ENCODE measurements around the gene SCARF1. TPM values are rescaled to one million over a fixed set of nuclear protein-coding genes. Genes with fewer than 3 reads are reported as not detected.

The SCARF1 gene
- 90.2 and 95.1 TPM in 2 replicates for total RNA-seq

GRCh38 chr17:1645207-1646171 is at the start of gene SCARF1:
TSS of gene SCARF1 (minus strand) at chr17:1645732. CDS start at chr17:1645697, 35 bp downstream.

GRCh38 chr17:1684378-1685189 is 39.1 kb upstream of the SCARF1 start, which contains the start of gene PRPF8:
TSS of gene PRPF8 (minus strand) at chr17:1684867. CDS start at chr17:1684571, 296 bp downstream.

GRCh38 chr17:1649844-1650501 is 4.4 kb upstream of the SCARF1 start, which contains the start of gene RILP:
TSS of gene RILP (minus strand) at chr17:1649866. CDS start at chr17:1649804, 62 bp downstream.

GRCh38 chr17:1627982-1628855 is 17.3 kb downstream of the SCARF1 start, which contains the start of gene SLC43A2:
TSS of gene SLC43A2 (minus strand) at chr17:1628834. CDS start at chr17:1627874, 960 bp downstream.

Small RNA genes within 50 kb of the gene (small RNA-seq; reads per million reads assigned to genes)
- gene RN7SL105P, result not detected

Other genes starting within 250 kb of the SCARF1 start
- gene YWHAE, start 245.5 kb downstream of the SCARF1 start, total RNA-seq, result 1,204 and 1,254 TPM in 2 replicates
- 151 and 157 TPM in 2 replicates for gene CRK, start 189.5 kb downstream of the SCARF1 start, total RNA-seq
- 176 and 210 TPM in 2 replicates for gene MYO1C, start 153.0 kb downstream of the SCARF1 start, total RNA-seq
- gene INPP5K, start 129.1 kb downstream of the SCARF1 start, total RNA-seq, result 38.0 and 39.6 TPM in 2 replicates
- gene PITPNA, start 82.9 kb downstream of the SCARF1 start, total RNA-seq, result 53.2 and 54.3 TPM in 2 replicates
- 16.6 and 29.0 TPM in 2 replicates for gene SLC43A2, start 16.9 kb downstream of the SCARF1 start, total RNA-seq
- 9.2 and 12.9 TPM in 2 replicates for gene RILP, start 4.1 kb upstream of the SCARF1 start, total RNA-seq
- 213 and 248 TPM in 2 replicates for gene PRPF8, start 39.1 kb upstream of the SCARF1 start, total RNA-seq
- gene TLCD2, start 64.6 kb upstream of the SCARF1 start, total RNA-seq, result 1.2 and 1.6 TPM in 2 replicates
- 13.3 and 19.2 TPM in 2 replicates for gene WDR81, start 79.0 kb upstream of the SCARF1 start, total RNA-seq
- gene SERPINF2, start 97.1 kb upstream of the SCARF1 start, total RNA-seq, result not detected in 2 replicates
- gene SERPINF1, start 116.3 kb upstream of the SCARF1 start, total RNA-seq, result 0.40 TPM in 1 of 2 replicates, not detected in the other
- 10.8 and 14.1 TPM in 2 replicates for gene SMYD4, start 184.2 kb upstream of the SCARF1 start, total RNA-seq
- gene RPA1, start 184.3 kb upstream of the SCARF1 start, total RNA-seq, result 41.0 and 47.2 TPM in 2 replicates

All from thoracic aorta endothelial cell (primary cell).